ENCODE results near the gene MYO1G.
A peak's percentile ranks its signal among the peaks of the same experiment; 100 is the strongest.
"Not testable (repeated sequence)": the region's sequence is repeated elsewhere in the genome, so short reads cannot be mapped to it uniquely, and the experiment has no call there.

The MYO1G gene

DNA sequence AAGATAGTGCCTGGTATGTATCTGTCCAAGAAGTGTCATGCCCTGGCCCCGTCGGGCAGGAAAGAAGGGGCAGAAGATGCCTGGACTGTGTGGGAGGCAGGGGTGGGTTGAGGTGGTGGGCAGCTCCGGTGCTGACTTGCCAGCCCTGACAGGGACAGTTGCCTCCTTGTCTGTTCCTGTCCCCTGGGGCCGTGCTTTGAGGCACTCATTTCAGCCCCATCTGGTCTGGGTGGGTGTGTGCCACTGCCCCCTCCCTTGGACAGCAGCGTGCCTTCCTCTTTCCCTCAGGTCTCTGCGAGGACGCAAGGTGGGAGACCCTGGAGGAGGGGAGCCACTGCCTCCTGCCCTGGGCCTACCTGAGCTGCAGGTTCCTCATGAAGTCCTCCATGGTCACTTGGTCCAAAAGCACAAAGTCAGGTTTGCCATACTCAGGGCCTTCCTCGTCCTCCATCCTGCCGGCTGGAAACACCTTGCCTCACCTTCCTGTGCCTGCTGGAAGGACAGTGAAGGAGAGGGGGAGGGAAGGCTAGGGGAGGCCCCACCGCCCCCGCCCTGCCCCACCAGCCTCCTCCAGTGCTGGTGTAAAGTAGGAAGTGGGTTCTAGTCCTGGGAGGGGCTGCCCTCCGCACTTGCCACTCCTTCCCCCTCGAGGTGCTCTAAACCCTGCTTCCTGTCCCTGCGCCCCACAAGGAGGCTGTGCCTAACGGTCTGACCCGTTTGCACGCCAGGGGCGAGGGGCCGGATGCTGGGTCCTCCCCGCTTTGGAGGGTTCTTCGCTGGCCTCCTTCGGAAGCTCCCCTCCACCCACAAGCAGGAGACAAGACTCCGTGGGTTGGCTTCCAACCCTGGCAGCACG, at the start of gene MYO1G:
Gene MYO1G, minus strand, starts transcription at position 505 of the 856 bp plus-strand sequence. Its CDS starts 54 bp downstream, at position 451.
- H3K4me3 ChIP-seq (ENCODE audit: low read depth, low read length), result no peak within 1 kb of the TSS
- H2AFZ ChIP-seq (ENCODE audit: low read length, unreplicated experiment), result no peak within 1 kb of the TSS
- H3K36me3 ChIP-seq (ENCODE audit: insufficient read depth, low read length), result peaks cover 9% of the 10 kb centered on the region; the same call in 1 of the 2 replicates
- peaks cover 27% of the 10 kb centered on the region for H3K4me1 ChIP-seq (ENCODE audit: control insufficient read depth, insufficient read depth, low read length, unreplicated experiment)
- H3K27ac ChIP-seq (ENCODE audit: low read depth, low read length), result peak within 1 kb of the TSS; percentile 75
- peaks cover 6% of the 10 kb centered on the region for H3K79me2 ChIP-seq (ENCODE audit: control insufficient read depth, insufficient read depth, low read length, unreplicated experiment)
- H3K27me3 ChIP-seq (ENCODE audit: insufficient read depth, low read length), result no peaks in the 10 kb centered on the region

DNA sequence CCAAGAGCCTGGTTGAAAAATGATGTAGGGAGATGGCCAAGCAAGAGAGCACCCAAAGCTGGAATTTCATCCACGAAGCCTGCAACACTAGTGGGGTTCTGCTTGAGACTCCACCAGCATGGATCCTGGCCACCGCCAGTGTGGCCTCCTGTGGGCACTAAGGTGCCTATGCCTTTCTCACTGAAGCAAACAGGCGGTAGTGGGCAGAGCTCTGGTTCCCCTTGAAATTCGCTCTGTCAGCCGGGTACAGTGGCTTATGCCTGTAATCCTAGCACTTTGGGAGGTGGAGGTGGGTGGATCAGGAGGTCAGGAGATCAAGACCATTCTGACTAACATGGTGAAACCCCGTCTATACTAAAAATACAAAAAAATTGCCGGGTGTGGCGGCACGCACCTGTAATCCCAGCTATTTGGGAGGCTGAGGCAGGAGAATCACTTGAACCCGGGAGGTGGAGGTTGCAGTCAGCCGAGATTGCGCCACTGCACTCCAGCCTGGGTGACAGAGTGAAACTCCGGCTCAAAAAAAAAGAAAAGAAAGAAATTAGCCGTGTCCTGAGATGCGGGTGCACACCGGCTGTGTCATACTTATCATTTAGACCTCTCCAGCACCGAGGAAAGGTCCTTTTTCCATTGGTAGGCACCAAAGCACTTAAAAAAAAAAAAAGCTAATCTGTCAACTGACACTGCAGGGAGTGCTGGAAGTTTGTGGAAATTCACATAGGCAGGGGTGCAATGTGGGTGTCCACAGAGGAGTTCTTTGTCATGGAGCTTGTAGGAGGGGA, 49.5 kb upstream of the MYO1G start:
- Histone ChIP-seq H3K4me1 (ENCODE audit: control insufficient read depth, insufficient read depth, low read length, unreplicated experiment) (peaks cover 4% of the 10 kb centered on the region), H3K27me3 (ENCODE audit: insufficient read depth, low read length) (no peaks in the 10 kb centered on the region), H3K36me3 (ENCODE audit: insufficient read depth, low read length) (peaks cover 6% of the 10 kb centered on the region; the same call in 1 of the 2 replicates), H3K4me3 (ENCODE audit: low read depth, low read length) (no peak overlapping the region), H2AFZ (ENCODE audit: low read length, unreplicated experiment) (no peak overlapping the region), H3K27ac (ENCODE audit: low read depth, low read length) (no peak overlapping the region), H3K79me2 (ENCODE audit: control insufficient read depth, insufficient read depth, low read length, unreplicated experiment) (peaks cover 37% of the 10 kb centered on the region)

DNA sequence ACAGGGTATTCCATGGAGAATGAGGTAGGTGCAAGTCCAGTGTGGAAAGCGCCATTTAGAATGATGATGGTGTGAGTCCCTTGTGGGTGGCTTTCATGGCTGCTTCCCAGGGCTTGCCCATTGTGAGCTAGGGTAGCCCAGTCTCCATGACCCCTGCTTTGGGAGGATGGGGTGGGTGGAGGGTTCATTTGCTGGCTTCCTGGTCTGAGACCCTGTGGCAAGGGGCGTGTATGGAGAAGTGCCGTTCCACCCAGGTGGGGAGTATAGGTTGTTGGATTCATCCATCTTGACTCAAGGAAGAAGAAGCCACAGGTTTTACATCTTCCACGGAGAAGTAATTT, 48.9 kb upstream of the MYO1G start:
- Histone ChIP-seq H3K4me1 (ENCODE audit: control insufficient read depth, insufficient read depth, low read length, unreplicated experiment) (no peaks in the 10 kb centered on the region), H3K36me3 (ENCODE audit: insufficient read depth, low read length) (peaks cover 6% of the 10 kb centered on the region; the same call in 1 of the 2 replicates), H2AFZ (ENCODE audit: low read length, unreplicated experiment) (no peak overlapping the region), H3K27me3 (ENCODE audit: insufficient read depth, low read length) (no peaks in the 10 kb centered on the region), H3K4me3 (ENCODE audit: low read depth, low read length) (no peak overlapping the region), H3K79me2 (ENCODE audit: control insufficient read depth, insufficient read depth, low read length, unreplicated experiment) (peaks cover 33% of the 10 kb centered on the region), H3K27ac (ENCODE audit: low read depth, low read length) (no peak overlapping the region)

- Histone ChIP-seq H3K79me2 (ENCODE audit: control insufficient read depth, insufficient read depth, low read length, unreplicated experiment) (peaks cover 33% of the 10 kb centered on the region), H3K4me3 (ENCODE audit: low read depth, low read length) (no peak overlapping the region)
Observed at GRCh38 chr7:45026984-45027773, 48.4 kb upstream of the MYO1G start.

GRCh38 chr7:45026013-45026412, 47.2 kb upstream of the MYO1G start:
- Histone ChIP-seq H2AFZ (ENCODE audit: low read length, unreplicated experiment) (no peak overlapping the region), H3K36me3 (ENCODE audit: insufficient read depth, low read length) (peaks cover 6% of the 10 kb centered on the region; the same call in 1 of the 2 replicates), H3K4me1 (ENCODE audit: control insufficient read depth, insufficient read depth, low read length, unreplicated experiment) (no peaks in the 10 kb centered on the region), H3K79me2 (ENCODE audit: control insufficient read depth, insufficient read depth, low read length, unreplicated experiment) (peaks cover 39% of the 10 kb centered on the region), H3K4me3 (ENCODE audit: low read depth, low read length) (no peak overlapping the region), H3K27ac (ENCODE audit: low read depth, low read length) (no peak overlapping the region), H3K27me3 (ENCODE audit: insufficient read depth, low read length) (no peaks in the 10 kb centered on the region)

More at GRCh38 chr7:45026984-45027773, 48.4 kb upstream of the MYO1G start:
- no peak overlapping the region for H3K27ac ChIP-seq (ENCODE audit: low read depth, low read length)
- peaks cover 6% of the 10 kb centered on the region; the same call in 1 of the 2 replicates for H3K36me3 ChIP-seq (ENCODE audit: insufficient read depth, low read length)
- no peaks in the 10 kb centered on the region for H3K4me1 ChIP-seq (ENCODE audit: control insufficient read depth, insufficient read depth, low read length, unreplicated experiment)
- H3K27me3 ChIP-seq (ENCODE audit: insufficient read depth, low read length), result no peaks in the 10 kb centered on the region
- H2AFZ ChIP-seq (ENCODE audit: low read length, unreplicated experiment), result no peak overlapping the region

DNA sequence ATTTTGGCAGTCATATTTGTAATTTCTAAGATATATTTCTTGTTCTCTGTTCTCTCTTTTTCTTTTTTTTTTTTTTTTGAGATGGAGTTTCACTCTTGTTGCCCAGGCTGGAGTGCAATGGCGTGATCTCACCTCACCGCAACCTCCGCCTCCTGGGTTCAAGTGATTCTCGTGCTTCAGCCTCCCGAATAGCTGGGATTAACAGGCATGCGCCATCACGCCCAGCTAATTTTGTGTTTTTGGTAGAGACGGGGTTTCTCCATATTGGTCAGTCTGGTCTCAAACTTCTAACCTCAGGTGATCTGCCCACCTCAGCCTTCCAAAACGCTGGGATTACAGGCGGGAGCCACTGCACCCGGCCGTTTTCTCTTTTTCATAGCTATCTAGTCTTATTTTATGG, 46.7 kb upstream of the MYO1G start:
- not testable (repeated sequence) for H3K36me3 ChIP-seq (ENCODE audit: insufficient read depth, low read length); H2AFZ ChIP-seq (ENCODE audit: low read length, unreplicated experiment); H3K27ac ChIP-seq (ENCODE audit: low read depth, low read length); H3K27me3 ChIP-seq (ENCODE audit: insufficient read depth, low read length); H3K4me3 ChIP-seq (ENCODE audit: low read depth, low read length); H3K4me1 ChIP-seq (ENCODE audit: control insufficient read depth, insufficient read depth, low read length, unreplicated experiment)
- H3K79me2 ChIP-seq (ENCODE audit: control insufficient read depth, insufficient read depth, low read length, unreplicated experiment), result peaks cover 42% of the 10 kb centered on the region

DNA sequence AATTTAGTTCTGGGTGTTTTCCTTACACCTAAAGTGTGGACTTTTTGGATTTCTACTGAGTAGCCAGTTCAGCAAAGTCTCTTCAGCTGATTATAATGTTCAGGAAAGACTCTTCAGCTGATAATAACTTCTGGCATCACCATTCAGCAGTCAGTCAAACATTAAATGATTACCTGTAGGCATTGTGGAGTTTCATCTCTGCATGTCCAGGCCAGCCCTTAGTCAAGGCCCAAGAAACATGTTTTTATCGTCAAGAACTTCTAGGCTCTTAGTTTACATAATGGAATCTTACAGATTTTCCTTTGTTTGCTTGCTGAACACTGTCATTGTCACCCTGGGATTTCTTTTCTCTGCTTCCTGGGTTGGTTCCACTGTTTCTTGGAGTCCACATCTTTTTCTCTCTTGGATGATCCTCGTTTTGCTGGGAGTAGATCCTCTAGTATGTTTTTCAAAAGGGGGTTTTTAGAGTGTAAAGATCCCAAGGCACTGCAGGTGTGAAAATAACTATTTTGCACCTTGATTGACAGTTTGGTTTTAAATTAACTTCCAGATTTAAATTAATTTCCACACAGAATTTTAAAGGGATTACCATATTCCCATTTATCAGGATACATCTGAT, 45.4 kb upstream of the MYO1G start:
- H3K4me3 ChIP-seq (ENCODE audit: low read depth, low read length), result no peak overlapping the region
- H3K4me1 ChIP-seq (ENCODE audit: control insufficient read depth, insufficient read depth, low read length, unreplicated experiment), result no peaks in the 10 kb centered on the region
- H3K79me2 ChIP-seq (ENCODE audit: control insufficient read depth, insufficient read depth, low read length, unreplicated experiment), result peaks cover 40% of the 10 kb centered on the region
- H3K27ac ChIP-seq (ENCODE audit: low read depth, low read length), result no peak overlapping the region
- peaks cover 6% of the 10 kb centered on the region; the same call in 1 of the 2 replicates for H3K36me3 ChIP-seq (ENCODE audit: insufficient read depth, low read length)
- H3K27me3 ChIP-seq (ENCODE audit: insufficient read depth, low read length), result no peaks in the 10 kb centered on the region
- H2AFZ ChIP-seq (ENCODE audit: low read length, unreplicated experiment), result no peak overlapping the region

GRCh38 chr7:45021604-45022296, 42.9 kb upstream of the MYO1G start:
- Histone ChIP-seq H3K79me2 (ENCODE audit: control insufficient read depth, insufficient read depth, low read length, unreplicated experiment) (peaks cover 42% of the 10 kb centered on the region), H3K27me3 (ENCODE audit: insufficient read depth, low read length) (no peaks in the 10 kb centered on the region), H3K27ac (ENCODE audit: low read depth, low read length) (no peak overlapping the region), H2AFZ (ENCODE audit: low read length, unreplicated experiment) (no peak overlapping the region), H3K4me3 (ENCODE audit: low read depth, low read length) (no peak overlapping the region), H3K36me3 (ENCODE audit: insufficient read depth, low read length) (peaks cover 11% of the 10 kb centered on the region; the same call in 1 of the 2 replicates), H3K4me1 (ENCODE audit: control insufficient read depth, insufficient read depth, low read length, unreplicated experiment) (no peaks in the 10 kb centered on the region)

DNA sequence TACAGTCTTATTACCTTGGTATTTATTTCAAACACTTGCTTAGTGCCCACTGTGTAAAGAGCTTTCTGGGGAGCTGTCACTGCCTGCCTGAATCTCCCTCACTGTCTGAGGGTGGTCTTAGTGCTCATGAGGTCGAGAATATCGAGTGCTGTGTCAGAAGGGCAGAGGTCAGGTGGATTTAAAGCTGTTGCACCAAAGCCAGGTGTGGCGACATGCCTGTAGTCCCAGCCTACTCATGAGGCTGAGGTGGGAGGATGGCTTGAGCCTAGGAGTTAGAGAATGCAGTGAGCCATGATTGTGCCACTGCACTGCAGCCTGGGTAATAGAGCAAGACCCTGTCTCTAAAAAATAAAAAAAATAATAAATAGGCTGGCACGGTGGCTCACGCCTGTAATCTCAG, 42.1 kb upstream of the MYO1G start:
- H2AFZ ChIP-seq (ENCODE audit: low read length, unreplicated experiment), result no peak overlapping the region
- H3K4me1 ChIP-seq (ENCODE audit: control insufficient read depth, insufficient read depth, low read length, unreplicated experiment), result no peaks in the 10 kb centered on the region
- no peaks in the 10 kb centered on the region for H3K27me3 ChIP-seq (ENCODE audit: insufficient read depth, low read length)
- H3K27ac ChIP-seq (ENCODE audit: low read depth, low read length), result no peak overlapping the region
- peaks cover 11% of the 10 kb centered on the region; the same call in 1 of the 2 replicates for H3K36me3 ChIP-seq (ENCODE audit: insufficient read depth, low read length)
- no peak overlapping the region for H3K4me3 ChIP-seq (ENCODE audit: low read depth, low read length)
- H3K79me2 ChIP-seq (ENCODE audit: control insufficient read depth, insufficient read depth, low read length, unreplicated experiment), result peaks cover 39% of the 10 kb centered on the region
